ENCODE measurements around the gene EFHC2.

EFHC2 gene

DNA sequence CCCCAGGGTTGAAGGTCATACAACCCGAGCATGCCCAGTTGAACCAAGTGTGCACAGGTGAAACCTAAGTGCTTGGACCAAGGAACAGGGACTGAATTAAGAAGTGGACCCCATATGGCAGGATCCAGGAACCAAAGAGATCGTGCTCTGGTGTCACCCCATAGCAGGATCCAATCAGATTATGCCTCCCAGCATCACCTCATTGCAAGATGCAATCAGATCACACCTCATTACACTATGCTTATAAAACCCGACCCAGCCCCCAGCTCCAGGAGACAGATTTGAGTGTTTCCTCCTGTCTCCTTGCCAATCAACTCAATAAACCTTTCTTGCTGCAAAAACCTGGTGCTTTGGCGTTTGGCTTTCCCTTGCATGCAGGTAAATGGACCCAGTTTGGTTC, 37.6 kb downstream of the EFHC2 start:
- in situ Hi-C loops (cut with HindIII; ENCODE audit: low sequenced_read_pairs), result no loop called here
- H3K4me3 ChIP-seq (ENCODE audit: low read depth, low read length), result no peak overlapping the region
- no peak for DNase-seq (ENCODE audit: low read depth)
- TF ChIP-seq, protein P1, sequence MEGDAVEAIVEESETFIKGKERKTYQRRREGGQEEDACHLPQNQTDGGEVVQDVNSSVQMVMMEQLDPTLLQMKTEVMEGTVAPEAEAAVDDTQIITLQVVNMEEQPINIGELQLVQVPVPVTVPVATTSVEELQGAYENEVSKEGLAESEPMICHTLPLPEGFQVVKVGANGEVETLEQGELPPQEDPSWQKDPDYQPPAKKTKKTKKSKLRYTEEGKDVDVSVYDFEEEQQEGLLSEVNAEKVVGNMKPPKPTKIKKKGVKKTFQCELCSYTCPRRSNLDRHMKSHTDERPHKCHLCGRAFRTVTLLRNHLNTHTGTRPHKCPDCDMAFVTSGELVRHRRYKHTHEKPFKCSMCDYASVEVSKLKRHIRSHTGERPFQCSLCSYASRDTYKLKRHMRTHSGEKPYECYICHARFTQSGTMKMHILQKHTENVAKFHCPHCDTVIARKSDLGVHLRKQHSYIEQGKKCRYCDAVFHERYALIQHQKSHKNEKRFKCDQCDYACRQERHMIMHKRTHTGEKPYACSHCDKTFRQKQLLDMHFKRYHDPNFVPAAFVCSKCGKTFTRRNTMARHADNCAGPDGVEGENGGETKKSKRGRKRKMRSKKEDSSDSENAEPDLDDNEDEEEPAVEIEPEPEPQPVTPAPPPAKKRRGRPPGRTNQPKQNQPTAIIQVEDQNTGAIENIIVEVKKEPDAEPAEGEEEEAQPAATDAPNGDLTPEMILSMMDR (IDR thresholded peaks at IDR 0.05; ENCODE audit: low read depth, low read length, missing control alignments), result no peak

DNA sequence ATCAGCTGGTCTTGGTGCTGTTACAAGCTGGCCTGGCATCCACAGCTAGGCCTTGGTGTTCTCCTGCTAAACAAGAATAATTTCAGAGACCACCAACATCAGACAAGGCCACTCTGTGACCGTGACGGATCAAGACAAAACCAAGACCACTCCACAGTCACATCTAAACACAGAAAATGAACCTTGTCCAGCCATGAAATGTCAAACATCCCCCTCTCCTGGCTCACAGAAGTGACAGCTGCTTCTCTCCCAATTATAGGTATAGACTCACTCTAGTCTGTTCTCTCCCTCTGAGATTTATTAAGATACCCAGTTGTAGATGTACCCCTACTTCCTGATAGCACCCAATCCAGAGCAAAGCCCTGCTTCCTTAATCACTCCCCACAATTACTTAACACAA, 40.4 kb downstream of the EFHC2 start:
- TF ChIP-seq, protein P1 (IDR thresholded peaks at IDR 0.05; ENCODE audit: low read depth, low read length, missing control alignments), result no peak
- DNase-seq (ENCODE audit: low read depth), result no peak
- in situ Hi-C loops (cut with HindIII; ENCODE audit: low sequenced_read_pairs), result no loop called here
- no peak overlapping the region for H3K4me3 ChIP-seq (ENCODE audit: low read depth, low read length)

DNA sequence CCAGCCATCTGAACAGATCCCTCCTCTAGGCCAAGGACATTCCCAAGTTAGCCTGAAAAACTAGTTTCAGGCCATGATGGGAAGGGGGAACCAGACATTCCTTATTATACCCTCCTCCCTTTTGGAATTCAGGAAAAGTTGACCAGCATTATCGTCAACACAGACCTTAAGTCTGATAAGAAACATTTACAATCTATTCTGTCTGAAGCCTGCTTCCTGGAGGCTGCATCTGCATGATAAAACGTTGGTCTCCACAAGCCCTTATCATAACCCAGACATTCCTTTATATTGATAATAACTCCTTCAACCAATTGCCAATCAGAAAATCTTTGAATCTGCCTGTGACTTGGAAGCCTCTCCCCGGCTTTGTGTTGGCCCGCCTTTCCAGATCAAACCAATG, 44.3 kb downstream of the EFHC2 start:
- TF ChIP-seq, protein P1 (IDR thresholded peaks at IDR 0.05; ENCODE audit: low read depth, low read length, missing control alignments), result no peak
- DNase-seq (ENCODE audit: low read depth), result no peak
- in situ Hi-C loops (cut with HindIII; ENCODE audit: low sequenced_read_pairs), result no loop called here
- H3K4me3 ChIP-seq (ENCODE audit: low read depth, low read length), result no peak overlapping the region

DNA sequence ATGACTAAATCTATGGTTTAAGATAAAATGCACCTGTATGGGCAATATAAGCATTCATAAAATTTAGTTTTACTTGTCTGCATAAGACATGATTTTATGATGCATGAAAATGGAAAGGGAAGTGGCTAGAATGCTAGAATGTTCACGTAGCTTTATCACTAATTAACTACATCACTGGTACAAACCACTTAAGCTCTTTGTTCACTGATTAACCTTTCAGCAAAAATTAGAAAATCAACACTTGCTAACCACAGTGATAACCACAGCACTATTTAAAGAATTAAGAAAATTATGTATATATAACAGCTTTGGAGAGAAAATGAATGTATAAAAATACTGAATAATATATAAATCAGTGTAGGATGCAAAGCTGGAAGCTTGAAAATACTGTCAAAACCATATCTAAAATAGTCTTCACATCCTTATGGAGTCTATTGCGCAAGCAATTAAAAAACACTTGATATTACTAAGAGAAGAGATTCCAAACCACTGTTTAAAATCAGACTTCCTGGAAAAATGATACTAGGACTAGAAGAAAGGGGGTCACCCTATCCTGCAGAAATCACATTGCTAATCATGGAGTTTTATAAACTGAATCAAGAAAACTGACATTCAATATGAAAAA, 51.9 kb downstream of the EFHC2 start:
- H3K4me3 ChIP-seq (ENCODE audit: low read depth, low read length), result no peak overlapping the region
- TF ChIP-seq, protein P1 (IDR thresholded peaks at IDR 0.05; ENCODE audit: low read depth, low read length, missing control alignments), result no peak
- DNase-seq (ENCODE audit: low read depth), result no peak
- in situ Hi-C loops (cut with HindIII; ENCODE audit: low sequenced_read_pairs), result no loop called here

DNA sequence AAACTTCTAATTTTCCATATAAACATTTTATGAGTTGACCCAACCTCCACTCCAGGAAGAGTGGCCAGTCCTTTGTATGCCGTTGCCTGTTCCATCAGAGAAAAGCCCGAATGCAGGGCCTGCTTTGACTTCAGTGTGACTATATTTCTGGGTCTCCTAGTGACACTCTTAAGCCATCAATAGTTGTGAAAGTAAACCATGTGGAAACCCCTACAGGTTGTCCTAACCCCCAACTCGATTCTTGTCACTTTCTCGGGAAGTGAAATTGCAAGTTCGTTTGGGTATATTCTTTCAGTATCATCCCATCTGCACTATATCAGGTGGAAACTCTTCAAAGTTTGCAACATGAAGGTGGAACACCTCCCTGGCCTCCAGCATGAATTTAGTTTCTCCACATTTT, 52.8 kb downstream of the EFHC2 start:
- TF ChIP-seq, protein P1 (IDR thresholded peaks at IDR 0.05; ENCODE audit: low read depth, low read length, missing control alignments), result no peak
- in situ Hi-C loops (cut with HindIII; ENCODE audit: low sequenced_read_pairs), result no loop called here
- no peak overlapping the region for H3K4me3 ChIP-seq (ENCODE audit: low read depth, low read length)
- no peak for DNase-seq (ENCODE audit: low read depth)

DNA sequence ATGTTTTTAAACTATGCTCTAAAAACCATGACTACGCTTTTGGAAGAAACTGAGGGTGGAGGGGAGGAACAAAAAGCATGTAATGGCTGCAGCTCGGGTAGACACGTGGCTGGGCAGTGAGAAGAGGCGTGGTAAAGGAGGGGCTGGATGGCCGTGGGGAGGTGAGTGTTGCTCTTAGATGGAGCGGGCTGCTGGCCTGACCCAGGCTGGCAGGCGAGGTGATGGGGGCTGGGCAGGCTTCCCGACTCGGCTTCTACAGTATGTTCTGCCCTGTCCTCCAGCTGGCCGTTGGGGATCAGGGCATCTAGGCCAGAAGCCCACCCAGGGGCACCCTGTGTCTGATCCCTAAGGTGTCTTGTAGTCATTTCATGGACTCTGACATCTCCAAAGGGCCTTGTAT, 60.7 kb downstream of the EFHC2 start:
- in situ Hi-C loops (cut with HindIII; ENCODE audit: low sequenced_read_pairs), result no loop called here
- no peak for DNase-seq (ENCODE audit: low read depth)
- TF ChIP-seq, protein P1 (IDR thresholded peaks at IDR 0.05; ENCODE audit: low read depth, low read length, missing control alignments), result no peak
- H3K4me3 ChIP-seq (ENCODE audit: low read depth, low read length), result no peak overlapping the region
